ENCODE measurements around the gene TMED6. TPM values are rescaled to one million over a fixed set of nuclear protein-coding genes. Genes with fewer than 3 reads are reported as not detected.

TMED6 gene
- total and polyA plus RNA-seq, 2 experiments from 2014 or later: 0.29 TPM; not detected in 1

DNA sequence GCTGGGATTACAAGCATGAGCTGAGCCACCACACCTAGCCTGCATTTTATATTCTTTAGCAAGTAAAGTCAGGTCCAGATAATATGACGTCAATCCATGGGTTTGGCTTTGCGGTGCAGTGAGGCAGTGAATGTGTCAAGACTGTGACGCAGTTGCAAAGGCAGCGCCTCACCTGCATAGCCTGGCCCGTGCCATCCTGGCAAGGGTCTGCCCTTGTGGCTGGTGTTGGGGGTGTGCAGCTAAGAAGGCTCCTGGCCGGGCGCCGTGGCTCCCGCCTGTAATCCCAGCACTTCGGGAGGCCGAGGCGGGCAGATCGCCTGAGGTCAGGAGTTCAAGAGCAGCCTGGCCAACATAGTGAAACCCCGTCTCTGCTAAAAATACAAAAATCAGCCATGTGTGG is 28.2 kb downstream of the TMED6 start:
- no peak overlapping the region for H3K4me3 Mint-ChIP-seq
- no peaks in the 10 kb centered on the region for H3K9me2 ChIP-seq (ENCODE audit: insufficient read depth)
- peaks cover 8% of the 10 kb centered on the region for H3K4me1 Mint-ChIP-seq
- peaks cover 42% of the 10 kb centered on the region for H4K20me1 ChIP-seq (replicated peaks; ENCODE audit: insufficient read depth)
- no peak overlapping the region for H2AFZ ChIP-seq
- ATAC-seq (no peak), DNase-seq (ENCODE audit: low spot score) (no peak)
- H3K36me3 Mint-ChIP-seq (ENCODE audit: low read depth): peaks cover 89% of the 10 kb centered on the region
- TF ChIP-seq, protein P1, sequence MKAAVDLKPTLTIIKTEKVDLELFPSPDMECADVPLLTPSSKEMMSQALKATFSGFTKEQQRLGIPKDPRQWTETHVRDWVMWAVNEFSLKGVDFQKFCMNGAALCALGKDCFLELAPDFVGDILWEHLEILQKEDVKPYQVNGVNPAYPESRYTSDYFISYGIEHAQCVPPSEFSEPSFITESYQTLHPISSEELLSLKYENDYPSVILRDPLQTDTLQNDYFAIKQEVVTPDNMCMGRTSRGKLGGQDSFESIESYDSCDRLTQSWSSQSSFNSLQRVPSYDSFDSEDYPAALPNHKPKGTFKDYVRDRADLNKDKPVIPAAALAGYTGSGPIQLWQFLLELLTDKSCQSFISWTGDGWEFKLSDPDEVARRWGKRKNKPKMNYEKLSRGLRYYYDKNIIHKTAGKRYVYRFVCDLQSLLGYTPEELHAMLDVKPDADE (IDR thresholded peaks at IDR 0.05): no peak
- TF ChIP-seq, protein P2, sequence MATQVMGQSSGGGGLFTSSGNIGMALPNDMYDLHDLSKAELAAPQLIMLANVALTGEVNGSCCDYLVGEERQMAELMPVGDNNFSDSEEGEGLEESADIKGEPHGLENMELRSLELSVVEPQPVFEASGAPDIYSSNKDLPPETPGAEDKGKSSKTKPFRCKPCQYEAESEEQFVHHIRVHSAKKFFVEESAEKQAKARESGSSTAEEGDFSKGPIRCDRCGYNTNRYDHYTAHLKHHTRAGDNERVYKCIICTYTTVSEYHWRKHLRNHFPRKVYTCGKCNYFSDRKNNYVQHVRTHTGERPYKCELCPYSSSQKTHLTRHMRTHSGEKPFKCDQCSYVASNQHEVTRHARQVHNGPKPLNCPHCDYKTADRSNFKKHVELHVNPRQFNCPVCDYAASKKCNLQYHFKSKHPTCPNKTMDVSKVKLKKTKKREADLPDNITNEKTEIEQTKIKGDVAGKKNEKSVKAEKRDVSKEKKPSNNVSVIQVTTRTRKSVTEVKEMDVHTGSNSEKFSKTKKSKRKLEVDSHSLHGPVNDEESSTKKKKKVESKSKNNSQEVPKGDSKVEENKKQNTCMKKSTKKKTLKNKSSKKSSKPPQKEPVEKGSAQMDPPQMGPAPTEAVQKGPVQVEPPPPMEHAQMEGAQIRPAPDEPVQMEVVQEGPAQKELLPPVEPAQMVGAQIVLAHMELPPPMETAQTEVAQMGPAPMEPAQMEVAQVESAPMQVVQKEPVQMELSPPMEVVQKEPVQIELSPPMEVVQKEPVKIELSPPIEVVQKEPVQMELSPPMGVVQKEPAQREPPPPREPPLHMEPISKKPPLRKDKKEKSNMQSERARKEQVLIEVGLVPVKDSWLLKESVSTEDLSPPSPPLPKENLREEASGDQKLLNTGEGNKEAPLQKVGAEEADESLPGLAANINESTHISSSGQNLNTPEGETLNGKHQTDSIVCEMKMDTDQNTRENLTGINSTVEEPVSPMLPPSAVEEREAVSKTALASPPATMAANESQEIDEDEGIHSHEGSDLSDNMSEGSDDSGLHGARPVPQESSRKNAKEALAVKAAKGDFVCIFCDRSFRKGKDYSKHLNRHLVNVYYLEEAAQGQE (IDR thresholded peaks at IDR 0.05; ENCODE audit: unreplicated experiment): no peak
- TF ChIP-seq STAT1 (IDR thresholded peaks at IDR 0.05; ENCODE audit: unreplicated experiment) (no peak), EZH2phosphoT487 (IDR thresholded peaks at IDR 0.05; ENCODE audit: unreplicated experiment) (no peak), JUNB (IDR thresholded peaks at IDR 0.05; ENCODE audit: unreplicated experiment) (no peak)
- peaks cover 40% of the 10 kb centered on the region for H3K79me2 ChIP-seq (replicated peaks; ENCODE audit: insufficient read depth)
- no peak overlapping the region for H3K4me2 ChIP-seq
- H3K9me3 Mint-ChIP-seq: no peaks in the 10 kb centered on the region
- peaks cover 23% of the 10 kb centered on the region; the same call in 1 of the 2 replicates for H3F3A ChIP-seq (replicated peaks; ENCODE audit: low read depth)
- H3K27ac ChIP-seq (ENCODE audit: low read depth): peak overlapping the region; percentile 39; the same call in 1 of the 2 replicates
- peaks cover 11% of the 10 kb centered on the region for H3K4me1 ChIP-seq (ENCODE audit: insufficient read depth)
- H3K4me3 ChIP-seq: no peak overlapping the region
- peaks cover 15% of the 10 kb centered on the region for H3K36me3 ChIP-seq (ENCODE audit: insufficient read depth)
- no peaks in the 10 kb centered on the region for H3K27me3 ChIP-seq (ENCODE audit: insufficient read depth)
- H3K27ac Mint-ChIP-seq: no peak overlapping the region
- H3K27me3 Mint-ChIP-seq (ENCODE audit: insufficient read depth, low read depth, poor library complexity): peaks cover 21% of the 10 kb centered on the region

DNA sequence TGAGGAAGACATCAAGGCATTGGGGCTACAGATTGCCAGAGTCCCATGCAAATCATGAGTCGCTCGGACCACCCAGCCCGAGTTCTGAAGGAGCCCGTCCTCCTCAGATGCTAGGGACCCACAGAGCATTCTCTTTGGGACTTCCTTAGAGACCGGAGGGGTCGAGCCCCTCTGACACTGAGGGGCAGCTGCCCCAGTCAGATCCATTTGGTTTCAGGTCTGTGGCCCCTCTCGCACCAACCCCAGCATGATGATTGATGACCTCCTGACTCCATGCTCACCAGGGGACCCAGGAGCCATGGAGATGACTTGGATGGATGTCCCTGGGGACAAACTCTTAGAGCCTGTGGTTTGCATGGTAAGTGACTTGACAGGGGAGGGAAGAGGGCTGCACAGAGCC is 29.2 kb downstream of the TMED6 start:
- Histone ChIP-seq H3K27me3 (ENCODE audit: insufficient read depth) (no peaks in the 10 kb centered on the region), H3F3A (replicated peaks; ENCODE audit: low read depth) (peaks cover 18% of the 10 kb centered on the region; the same call in 1 of the 2 replicates), H3K79me2 (replicated peaks; ENCODE audit: insufficient read depth) (peaks cover 30% of the 10 kb centered on the region), H4K20me1 (replicated peaks; ENCODE audit: insufficient read depth) (peaks cover 35% of the 10 kb centered on the region), H3K4me2 (no peak overlapping the region), H3K4me3 (no peak overlapping the region), H3K27ac (ENCODE audit: low read depth) (no peak overlapping the region; the same call in 1 of the 2 replicates), H3K9me2 (ENCODE audit: insufficient read depth) (no peaks in the 10 kb centered on the region), H3K4me1 (ENCODE audit: insufficient read depth) (peaks cover 5% of the 10 kb centered on the region; the same call in 1 of the 2 replicates), H3K36me3 (ENCODE audit: insufficient read depth) (peaks cover 11% of the 10 kb centered on the region), H2AFZ (no peak overlapping the region)
- DNase-seq (ENCODE audit: low spot score): no peak
- peaks cover 16% of the 10 kb centered on the region for H3K27me3 Mint-ChIP-seq (ENCODE audit: insufficient read depth, low read depth, poor library complexity)
- H3K9me3 Mint-ChIP-seq: no peaks in the 10 kb centered on the region
- peaks cover 86% of the 10 kb centered on the region for H3K36me3 Mint-ChIP-seq (ENCODE audit: low read depth)
- no peak for ATAC-seq
- no peak overlapping the region for H3K4me3 Mint-ChIP-seq
- H3K27ac Mint-ChIP-seq: no peak overlapping the region
- TF ChIP-seq ZNF114 (CRISPR knock-in tag; IDR thresholded peaks at IDR 0.05): no peak
- TF ChIP-seq NANOG (IDR thresholded peaks at IDR 0.05; ENCODE audit: borderline replicate concordance): no peak
- no peak for TF ChIP-seq EZH2phosphoT487 (IDR thresholded peaks at IDR 0.05; ENCODE audit: unreplicated experiment)
- TF ChIP-seq, protein P2 (IDR thresholded peaks at IDR 0.05; ENCODE audit: unreplicated experiment): no peak
- TF ChIP-seq, protein P3, sequence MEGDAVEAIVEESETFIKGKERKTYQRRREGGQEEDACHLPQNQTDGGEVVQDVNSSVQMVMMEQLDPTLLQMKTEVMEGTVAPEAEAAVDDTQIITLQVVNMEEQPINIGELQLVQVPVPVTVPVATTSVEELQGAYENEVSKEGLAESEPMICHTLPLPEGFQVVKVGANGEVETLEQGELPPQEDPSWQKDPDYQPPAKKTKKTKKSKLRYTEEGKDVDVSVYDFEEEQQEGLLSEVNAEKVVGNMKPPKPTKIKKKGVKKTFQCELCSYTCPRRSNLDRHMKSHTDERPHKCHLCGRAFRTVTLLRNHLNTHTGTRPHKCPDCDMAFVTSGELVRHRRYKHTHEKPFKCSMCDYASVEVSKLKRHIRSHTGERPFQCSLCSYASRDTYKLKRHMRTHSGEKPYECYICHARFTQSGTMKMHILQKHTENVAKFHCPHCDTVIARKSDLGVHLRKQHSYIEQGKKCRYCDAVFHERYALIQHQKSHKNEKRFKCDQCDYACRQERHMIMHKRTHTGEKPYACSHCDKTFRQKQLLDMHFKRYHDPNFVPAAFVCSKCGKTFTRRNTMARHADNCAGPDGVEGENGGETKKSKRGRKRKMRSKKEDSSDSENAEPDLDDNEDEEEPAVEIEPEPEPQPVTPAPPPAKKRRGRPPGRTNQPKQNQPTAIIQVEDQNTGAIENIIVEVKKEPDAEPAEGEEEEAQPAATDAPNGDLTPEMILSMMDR (conservative IDR thresholded peaks at IDR 0.05; ENCODE audit: low read depth in 2 of 2): no peak
- TF ChIP-seq CREB1 (CRISPR knock-in tag; IDR thresholded peaks at IDR 0.05; ENCODE audit: low read depth): no peak
- TF ChIP-seq POLR2AphosphoS5 (IDR thresholded peaks at IDR 0.05; ENCODE audit: low read depth): 0 out of 2 replicates have a peak, but pooled peaks have one; percentile 15
- no peak for TF ChIP-seq JUNB (IDR thresholded peaks at IDR 0.05; ENCODE audit: unreplicated experiment)
- H3K4me1 Mint-ChIP-seq: peaks cover 5% of the 10 kb centered on the region

All from GM23338 (cell line).